A172 (cell line): ENCODE measurements around the gene ADGRB3. TPM values are rescaled to one million over a fixed set of nuclear protein-coding genes. Genes with fewer than 3 reads are reported as not detected.
A peak's percentile ranks its signal among the peaks of the same experiment; 100 is the strongest.
"Not testable (repeated sequence)": the region's sequence is repeated elsewhere in the genome, so short reads cannot be mapped to it uniquely, and the experiment has no call there.

ENCODE experiments used
- DNase-seq: peaks from one replicate; pipeline ENCODE4 v3.0.0-alpha.2; 2015; ENCODE audit warnings: low spot score
- total RNA-seq: library from RNA; depleted of rRNA; stranded (reverse); fragments of >200 nt; shearing (Covaris generic); gene quantifications from 2 replicates; pipeline ENCODE4 v1.2.3, GENCODE V29; 2014

The ADGRB3 gene
- total RNA-seq, 1 experiment from 2014 or later, result not detected

DNA sequence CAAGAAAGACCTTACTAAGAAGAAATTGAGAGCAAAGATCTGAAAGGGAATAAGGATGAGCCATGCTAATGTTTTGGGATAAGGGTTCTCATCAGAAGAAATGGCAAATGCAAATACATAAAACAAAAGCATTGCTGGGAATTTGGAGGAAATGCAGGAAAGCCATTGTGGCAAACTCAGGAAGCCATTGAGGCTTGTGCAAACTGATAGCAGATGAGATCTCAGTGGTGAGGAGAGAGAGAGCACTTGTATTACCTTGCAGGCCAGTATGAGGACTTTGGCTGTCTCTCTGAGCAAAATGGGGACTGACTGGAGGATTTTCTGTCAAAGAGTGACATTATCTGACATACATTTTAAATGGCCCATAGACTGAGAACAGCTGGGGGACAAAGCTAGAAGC lies 103.0 kb downstream of the ADGRB3 start:
- DNase-seq, result no peak

DNA sequence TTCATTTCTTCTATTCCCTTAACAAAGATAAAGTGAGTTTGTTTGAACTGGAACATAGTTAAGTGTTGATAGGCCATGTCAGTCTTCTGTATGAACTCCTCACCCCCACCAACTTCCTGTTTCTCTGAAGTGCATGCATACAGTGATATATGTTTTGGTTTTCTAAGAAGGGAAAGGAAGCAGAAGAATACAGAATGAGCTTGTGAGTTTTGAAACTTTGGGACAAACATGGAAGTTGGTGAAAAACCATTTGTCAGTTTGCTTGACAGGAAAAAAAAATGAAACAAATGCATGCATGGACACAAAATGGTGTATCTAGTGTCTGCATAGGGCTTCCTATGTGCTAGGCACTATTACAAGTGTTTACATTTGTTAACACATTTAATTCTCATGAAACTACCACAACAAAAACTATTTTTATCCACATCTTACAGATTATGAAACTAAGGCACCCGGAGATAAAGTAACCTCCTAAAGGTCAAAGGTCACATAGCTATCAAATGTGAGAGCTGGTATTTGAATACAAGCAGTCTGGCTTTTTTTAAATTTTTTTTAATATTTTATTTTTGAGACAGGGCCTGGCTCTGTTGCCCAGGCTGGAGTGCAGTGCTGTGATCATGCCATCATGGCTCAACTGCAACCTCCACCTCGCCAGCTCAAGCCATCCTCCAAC lies 105.9 kb downstream of the ADGRB3 start:
- DNase-seq, result no peak

DNA sequence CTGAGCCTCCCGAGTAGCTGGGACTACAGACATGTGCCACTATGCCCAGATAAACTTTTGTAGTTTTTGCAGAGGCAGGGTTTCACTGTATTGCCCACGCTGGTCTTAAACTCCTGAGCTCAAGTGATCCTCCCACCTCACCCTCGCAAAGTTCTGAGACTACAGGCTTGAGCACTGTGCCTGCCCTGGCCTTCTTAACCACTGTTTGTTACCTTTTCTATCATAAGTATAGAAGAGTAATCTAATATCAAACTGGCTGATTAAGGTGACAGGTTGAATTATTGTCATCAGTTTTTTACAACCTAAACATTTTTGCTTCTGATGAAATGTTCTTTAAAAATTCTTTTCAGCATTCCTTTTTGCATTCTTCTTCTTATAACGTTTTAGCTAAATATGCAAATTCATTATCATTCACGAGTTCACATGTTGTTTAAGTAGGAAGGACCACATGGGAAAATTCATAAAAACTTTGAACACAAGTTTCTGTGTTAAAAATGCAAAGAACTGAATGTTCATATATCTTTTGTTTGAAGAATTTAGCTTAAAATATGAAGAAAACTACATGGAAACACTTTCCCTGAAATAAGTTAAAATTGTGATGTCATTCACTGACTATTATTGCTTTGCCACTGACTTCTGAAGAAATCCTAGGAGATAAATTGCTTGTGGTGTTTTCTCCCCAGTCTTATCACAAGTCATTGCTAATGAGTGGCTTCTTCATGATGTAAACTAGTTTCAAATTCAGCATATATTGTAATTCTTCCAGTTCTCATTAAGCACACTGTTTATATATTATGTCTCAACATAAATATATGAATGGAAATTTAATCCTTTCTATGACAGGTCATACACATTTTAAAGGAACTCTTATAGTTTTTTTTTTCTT lies 106.7 kb downstream of the ADGRB3 start:
- DNase-seq, result no peak

DNA sequence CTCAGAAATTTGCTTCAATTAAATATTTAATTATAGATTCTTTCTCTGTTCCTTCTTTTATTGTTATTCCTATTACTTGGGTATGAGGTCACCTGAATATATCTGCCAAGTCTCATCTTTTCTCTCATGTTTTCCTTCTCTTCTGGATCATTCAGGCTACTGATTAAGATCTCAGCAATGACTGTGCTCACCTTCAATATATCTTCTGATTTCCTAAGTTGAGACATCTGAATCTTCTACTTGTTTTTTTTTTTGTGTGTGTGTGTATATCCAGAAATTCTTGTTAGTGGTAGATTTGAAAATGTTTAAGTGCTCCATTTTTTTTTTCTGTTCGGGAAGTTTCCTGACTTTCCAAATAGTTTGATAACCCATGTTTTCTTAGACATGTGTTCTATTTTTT lies 108.0 kb downstream of the ADGRB3 start:
- no peak for DNase-seq

DNA sequence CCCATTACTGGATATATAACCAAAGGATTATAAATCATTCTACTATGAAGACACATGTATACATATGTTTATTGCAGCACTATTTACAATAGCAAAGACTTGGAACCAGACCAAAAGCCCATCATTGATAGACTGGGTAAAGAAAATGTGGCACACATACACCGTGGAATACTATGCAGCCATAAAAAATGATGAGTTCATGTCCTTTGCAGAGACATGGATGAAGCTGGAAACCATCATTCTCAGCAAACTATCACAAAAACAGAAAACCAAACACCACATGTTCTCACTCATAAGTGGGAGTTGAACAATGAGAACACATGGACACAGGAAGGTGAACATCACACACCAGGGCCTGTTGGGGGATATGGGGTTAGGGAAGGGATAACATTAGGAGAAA lies 109.3 kb downstream of the ADGRB3 start:
- DNase-seq, result not testable (repeated sequence)

DNA sequence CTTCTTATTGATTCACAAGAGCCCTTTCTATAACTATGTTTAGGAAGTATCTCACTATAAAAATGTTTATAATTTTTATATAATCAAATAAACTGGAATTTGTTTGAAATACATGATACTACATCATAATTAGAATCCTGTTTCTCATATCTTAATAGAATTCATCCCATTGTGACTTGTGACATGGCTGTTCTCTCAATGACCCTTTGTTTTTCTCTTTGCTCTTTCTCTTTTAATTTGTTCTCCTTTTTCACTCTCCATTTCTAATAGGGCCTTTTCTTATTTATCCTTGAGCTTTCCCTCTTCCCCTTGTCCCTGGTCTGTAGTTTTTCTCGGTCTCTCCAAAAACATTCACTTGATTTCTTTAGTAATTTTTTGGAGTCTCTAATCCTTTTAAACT lies 111.3 kb downstream of the ADGRB3 start:
- DNase-seq, result no peak

DNA sequence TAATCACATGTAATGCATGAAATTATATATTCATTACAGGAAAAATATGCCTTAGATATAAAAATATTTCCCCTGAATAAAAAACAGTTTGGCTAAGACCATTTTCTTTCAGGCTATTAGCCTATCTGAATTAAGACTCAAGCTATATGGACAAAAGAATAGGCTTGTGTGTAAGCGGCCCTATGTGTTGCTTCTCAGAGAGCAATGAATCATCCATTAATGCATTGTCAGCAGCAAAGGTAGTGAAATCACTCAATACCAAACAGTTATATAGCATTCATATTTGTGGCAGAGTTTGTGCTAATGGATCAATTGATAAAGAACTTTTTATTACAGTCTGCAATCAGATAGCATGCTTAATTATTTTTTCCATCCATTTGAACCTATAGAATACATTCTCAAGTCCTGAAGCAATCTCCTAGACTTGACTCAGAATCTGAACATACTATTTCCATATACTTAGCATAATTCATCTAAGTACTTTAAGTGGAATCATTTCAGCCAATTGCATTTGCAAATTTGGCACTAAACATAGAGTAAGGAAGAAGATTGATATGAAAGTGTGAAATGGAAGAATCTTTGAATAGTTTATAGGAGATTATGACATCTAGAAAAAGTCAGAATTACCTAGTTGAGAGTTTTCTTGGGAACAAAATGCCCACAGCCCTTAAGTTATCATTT lies 112.2 kb downstream of the ADGRB3 start:
- no peak for DNase-seq

DNA sequence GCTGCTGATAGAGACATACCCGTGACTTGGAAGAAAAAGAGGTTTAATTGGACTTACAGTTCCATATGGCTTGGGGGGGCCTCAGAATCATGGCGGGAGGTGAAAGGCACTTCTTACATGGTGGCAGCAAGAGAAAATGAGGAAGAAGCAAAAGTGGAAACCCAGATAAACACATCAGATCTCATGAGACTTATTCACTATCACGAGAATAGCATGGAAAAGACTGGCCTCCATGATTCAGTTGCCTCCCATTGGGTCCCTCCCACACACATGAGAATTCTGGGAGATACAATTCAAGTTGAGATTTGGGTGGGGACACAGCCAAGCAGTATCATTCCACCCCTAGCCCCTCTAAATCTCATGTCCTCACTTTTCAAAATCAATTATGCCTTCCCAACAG lies 112.8 kb downstream of the ADGRB3 start:
- not testable (repeated sequence) for DNase-seq

DNA sequence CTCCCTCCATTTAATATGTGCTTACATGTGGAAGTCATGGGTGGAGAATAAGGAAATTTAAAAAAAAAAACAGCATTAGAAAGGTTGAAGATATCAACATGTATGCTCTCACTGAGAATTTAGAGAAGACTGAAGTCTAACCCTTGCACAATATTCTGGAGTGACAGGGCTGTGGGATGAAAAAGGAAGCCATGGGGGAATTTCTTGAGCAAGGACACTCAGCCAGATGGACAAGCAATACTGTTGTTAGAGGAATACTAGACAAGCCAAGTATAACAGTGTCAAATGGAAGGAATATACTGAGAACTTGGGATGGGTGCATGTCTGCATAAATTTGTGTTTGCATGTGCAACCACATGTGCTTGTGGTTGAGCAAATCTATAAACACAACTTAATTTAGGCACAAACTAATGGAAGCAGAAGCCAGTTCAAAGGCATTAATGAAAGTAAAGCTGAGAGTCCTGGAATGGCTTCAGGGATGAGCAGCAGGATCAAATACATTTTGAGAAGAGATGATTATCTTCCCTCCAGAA lies 119.7 kb downstream of the ADGRB3 start:
- no peak for DNase-seq

DNA sequence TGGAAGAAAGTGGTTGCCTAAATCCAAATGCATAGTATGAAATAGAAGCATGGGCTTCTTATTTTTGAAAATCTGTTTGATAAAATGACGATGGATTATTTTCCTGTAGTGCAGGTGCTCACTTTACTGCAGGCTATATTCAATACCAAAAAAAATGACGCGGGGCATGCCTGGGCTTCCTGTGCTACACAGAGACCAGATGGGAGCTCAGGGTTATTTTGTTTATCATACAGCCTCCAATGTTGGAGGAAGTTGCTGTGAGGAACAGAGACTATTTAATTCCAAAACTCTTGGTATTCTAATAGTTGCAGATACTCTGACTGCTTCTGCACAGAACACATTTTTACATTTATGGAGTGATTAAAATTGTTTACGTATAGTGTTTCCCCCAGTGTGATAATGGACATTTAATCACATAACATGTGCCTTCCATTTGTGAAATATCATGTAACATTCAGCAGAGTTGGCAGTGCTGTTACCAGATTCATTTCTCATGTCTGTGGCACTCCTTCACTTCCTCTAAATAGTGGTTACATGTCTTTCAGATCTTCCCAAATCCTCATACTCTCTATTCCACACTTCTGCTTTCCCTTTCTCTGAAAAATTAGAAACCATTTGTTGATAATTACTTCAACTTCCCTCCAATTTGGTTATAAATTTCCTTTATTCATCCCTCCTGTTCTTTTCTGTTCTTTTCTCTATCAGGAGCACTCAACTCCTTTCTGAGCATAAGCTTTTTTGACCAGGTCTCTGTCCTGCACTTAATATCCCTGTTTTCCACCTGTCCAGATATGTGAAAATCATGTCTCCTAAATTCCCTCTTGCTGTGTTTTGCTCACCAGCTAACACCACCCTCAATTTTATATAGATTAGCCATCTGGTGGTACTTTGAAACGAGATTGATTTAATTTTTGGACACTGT lies 121.6 kb downstream of the ADGRB3 start:
- no peak for DNase-seq

DNA sequence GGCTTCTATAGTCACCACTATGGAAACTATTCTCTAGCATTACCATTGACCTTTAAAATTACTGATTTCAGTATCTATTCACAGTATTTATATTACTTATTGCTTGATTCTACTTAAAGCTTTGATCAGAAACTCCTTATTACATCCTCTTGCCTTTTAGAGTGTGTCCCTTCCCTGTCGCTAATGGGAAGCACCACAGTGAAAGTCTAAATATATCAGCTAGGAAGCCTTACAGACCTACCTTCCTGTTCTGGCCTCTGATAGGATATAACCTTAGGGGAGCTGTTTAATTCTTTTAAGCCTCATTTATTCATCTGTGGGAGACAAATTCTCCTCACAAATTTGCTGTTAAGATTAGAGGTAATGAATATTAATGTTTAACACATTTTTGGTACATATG lies 122.7 kb downstream of the ADGRB3 start:
- DNase-seq, result no peak

DNA sequence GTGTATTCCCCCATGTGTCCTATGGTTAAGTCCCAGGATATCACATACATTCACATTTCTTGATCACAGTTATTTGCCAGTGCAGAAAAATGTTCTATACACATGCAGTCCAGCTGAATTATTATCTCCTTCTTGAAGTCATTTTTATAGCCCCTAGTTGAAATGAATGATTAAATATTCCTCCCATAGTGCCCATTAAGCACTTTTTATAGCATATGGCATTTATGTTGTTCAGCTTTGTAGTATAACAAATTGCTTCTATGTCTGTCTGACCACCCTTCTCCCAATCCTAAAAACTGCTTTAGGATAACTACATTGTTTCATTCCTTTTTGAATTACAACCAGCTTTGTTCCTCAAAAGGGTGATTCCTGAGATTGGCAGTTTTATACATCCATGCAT lies 123.5 kb downstream of the ADGRB3 start:
- no peak for DNase-seq

DNA sequence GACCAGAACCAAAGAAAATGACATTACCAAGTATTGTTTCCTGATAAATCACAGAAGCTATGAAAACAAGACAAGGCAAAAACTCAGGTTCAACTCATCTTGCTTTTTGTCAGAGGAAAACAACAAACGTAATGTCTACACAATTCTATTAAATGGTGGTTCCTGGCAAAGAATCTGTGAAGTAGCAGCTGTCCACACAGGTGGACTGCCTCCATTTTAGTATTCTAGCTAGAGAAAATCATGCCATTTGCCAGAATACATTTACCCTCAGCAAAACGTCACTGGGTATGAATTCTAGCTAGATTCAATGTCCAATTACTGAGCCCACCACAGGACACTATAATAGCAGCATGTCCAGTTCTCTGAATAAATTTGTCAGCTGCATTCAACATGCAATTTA lies 125.4 kb downstream of the ADGRB3 start:
- DNase-seq, result no peak

DNA sequence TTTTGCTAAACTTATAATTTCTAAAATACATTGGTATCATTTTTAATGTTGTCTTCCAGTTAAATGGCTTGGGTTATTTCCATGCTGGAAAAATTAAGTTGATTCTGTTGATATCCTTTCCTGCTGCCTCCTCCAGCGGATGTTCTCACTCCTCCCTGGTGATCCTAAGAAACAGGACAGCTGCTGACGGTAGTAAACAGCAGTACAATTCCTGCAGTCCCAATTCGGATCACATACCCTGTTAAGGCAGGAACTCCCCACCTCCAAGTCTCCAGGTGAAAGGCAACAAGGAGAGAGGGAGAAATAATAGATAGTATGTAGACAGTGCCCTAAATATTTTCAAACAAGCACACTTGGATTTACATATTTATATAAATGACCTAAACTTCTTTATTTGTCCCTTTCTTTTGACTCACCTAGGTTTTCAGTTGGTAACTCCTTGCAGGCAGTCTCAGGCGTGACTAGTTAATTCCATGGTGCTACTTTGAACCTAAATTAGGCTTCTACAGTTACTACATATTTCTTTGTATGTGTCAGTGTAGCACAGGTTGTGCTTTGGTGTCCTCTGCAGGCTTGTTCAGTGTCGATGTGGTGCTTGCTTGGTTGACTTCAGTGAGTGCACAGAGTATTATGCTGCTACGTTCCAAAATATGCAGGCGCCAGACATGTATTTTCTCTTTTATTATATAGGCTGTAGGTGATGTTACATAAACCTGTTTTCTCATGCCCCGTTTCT lies 126.0 kb downstream of the ADGRB3 start:
- no peak for DNase-seq

DNA sequence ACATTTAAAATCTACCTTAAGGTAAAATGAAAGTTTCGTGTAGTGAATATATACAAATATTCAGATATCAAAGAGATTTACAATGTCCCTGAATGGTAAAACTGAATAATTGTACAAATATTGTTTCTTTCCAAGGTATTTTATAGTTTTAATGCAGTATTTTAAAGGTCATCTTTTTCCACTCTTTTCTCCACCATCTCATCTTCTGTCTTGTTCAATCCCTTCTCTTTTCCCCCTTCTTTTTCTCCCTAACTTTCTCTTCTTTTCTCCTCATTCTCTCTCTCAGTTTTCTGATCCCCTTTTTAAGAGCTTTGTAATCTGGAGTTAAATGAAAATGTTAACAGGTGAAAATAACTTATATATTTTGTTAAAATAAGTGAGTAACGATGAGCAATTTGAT lies 126.9 kb downstream of the ADGRB3 start:
- no peak for DNase-seq

DNA sequence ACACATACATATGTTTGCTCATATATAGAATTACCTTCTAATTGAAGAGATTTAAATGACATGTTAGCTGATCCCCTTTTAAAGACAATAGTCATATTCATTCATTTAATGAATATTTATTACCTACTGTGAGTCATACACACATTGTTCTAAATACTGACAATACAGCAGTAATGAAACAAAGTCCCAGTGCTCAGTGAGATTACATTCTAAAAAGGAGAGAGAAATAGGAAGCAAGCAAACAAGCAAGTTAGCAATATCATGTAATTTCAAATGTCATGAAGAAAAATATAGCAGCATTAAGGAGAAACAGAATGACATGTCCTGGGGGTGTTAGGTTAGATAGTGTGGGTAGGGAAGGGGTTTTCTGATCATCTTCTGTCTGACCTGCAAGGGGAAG lies 136.3 kb downstream of the ADGRB3 start:
- DNase-seq, result no peak

DNA sequence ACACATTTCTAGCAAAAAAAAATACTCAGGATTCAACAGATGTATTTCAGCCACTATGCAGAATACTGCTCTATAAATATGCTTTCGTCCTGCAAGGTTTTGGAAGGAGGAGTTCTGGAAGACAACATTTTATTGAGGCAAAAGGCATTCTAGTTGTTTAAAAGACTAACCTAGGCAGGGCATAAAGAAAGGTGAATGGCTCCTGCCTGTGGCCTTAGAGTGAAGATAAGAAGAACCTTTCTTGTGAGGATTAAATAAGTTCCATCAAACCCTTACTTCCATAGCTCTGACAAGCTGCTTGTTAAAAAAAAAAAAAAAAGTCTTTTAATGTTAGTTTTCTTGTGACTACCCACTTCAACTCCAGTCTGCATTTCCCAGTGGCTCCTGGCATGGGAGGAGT lies 139.8 kb downstream of the ADGRB3 start:
- no peak for DNase-seq

DNA sequence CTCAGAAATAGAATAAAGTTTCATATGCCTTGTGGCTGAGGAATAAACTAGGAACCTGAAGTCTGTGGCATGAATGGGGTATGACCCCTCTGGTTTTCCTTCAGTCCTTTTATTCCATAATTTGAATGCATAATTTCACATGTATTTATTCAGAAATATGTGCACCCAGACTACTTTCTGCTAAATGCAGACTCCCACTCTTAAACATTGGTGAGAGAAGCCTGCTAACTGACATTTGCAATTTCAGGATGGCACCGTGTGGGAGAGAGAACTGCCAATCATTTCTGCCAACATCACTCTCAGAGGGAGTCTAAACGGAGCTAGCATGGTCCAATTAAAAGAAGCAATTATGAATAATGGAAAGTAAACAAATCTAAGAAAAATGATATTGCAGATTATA lies 141.3 kb downstream of the ADGRB3 start:
- no peak for DNase-seq

DNA sequence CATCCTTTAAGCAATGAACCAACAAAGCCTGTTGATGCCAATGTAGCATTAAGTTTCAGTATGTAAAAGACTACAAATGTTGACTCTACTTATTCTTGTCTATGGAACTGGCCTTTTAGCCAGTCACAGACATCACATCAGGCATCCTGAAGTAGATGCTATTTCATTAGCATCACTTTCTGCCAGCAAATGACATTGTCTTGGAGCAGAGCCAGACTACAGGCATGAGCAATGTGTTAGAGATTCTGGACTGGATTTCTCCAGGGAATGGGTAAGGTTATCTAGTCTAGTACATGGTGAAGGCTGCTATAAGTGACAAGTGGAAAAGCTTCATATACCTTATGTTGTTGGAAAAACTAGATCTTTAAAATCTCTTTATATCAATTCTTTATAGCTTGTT lies 142.9 kb downstream of the ADGRB3 start:
- peak; percentile 38 for DNase-seq

DNA sequence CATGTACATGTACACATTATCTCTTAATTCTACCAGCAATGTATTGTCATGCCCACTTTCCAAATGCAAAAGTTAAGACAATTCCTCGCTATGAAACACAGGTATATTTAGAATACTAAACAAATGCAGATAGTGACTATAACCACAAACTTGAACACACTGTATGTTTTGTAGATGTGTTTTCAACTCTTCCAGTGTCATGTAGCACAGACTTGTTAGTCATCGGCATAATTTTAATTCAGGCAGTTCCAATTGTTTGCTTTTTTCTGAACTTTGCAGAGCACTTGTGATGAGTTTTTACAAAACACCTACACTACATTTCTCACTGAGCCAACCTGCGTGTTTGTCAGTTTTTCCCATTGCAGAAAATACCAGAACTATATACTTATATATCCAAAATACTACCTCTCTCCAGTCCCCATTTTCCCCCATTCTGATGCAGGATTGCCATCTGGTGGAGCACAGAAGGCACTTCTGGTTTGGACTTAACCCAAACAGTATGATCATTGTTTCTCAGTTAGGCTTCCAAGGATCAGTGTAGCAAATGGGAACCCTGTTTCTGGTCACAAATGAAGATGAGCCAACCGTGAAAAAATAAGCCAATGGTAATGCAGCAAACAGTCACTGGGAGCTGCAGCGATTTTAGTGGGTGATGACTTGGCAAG lies 143.4 kb downstream of the ADGRB3 start:
- peak; percentile 39 for DNase-seq
